K562 (cell line): Measurements from ENCODE around the gene HDHD2.

Source experiments
- ARHGAP35 ChIP-seq: fragments of 450-650 bp; IDR thresholded peaks from 2 replicates; pipeline ENCODE4 v1.6.1; 2018; ENCODE audit not compliant: partially characterized antibody
- CBFB ChIP-seq: sonication (generic); formaldehyde crosslinking; IDR thresholded peaks from 2 replicates; pipeline ENCODE4 v1.4.0; 2020; ENCODE audit warnings: mild to moderate bottlenecking, missing genetic modification reagents
- EZH2 ChIP-seq: IDR thresholded peaks from 2 replicates; pipeline ENCODE4 v1.6.1; 2012; ENCODE audit warnings: low read depth, mild to moderate bottlenecking, inconsistent platforms, low read length, borderline replicate concordance
- FOSL1 ChIP-seq: fragments of 200-800 bp; sonication (Bioruptor generic); conservative IDR thresholded peaks from 2 replicates; pipeline ENCODE4 v1.6.1; 2016; ENCODE audit warnings: missing genetic modification characterization, missing compliant biosample characterization
- NFIC ChIP-seq: fragments of 450-650 bp; IDR thresholded peaks from 2 replicates; pipeline ENCODE4 v1.6.1; 2017; ENCODE audit warnings: mild to moderate bottlenecking, inconsistent platforms
- NR2C1 ChIP-seq, 2 experiments: fragments of 450-650 bp; IDR thresholded peaks; 2 replicates each; pipeline ENCODE4 v1.6.1; 2017; ENCODE audit warnings: mild to moderate bottlenecking in 2 of 2, antibody characterized with exemption in 1 of 2, inconsistent platforms in 1 of 2, missing compliant biosample characterization in 1 of 2, missing genetic modification characterization in 1 of 2
- POLR2AphosphoS5 ChIP-seq: IDR thresholded peaks from 2 replicates; pipeline ENCODE4 v1.6.1; 2011; ENCODE audit warnings: mild to moderate bottlenecking, low read depth, low read length, moderate library complexity; ENCODE audit not compliant: control insufficient read depth, insufficient read depth
- SMAD3 ChIP-seq: fragments of 450-650 bp; formaldehyde crosslinking; conservative IDR thresholded peaks from 2 replicates; pipeline ENCODE4 v1.4.0; 2020; ENCODE audit warnings: mild to moderate bottlenecking
- ZNF165 ChIP-seq: fragments of 250-450 bp; sonication (Bioruptor Pico); IDR thresholded peaks from 2 replicates; pipeline ENCODE4 v1.4.0; 2020; ENCODE audit warnings: borderline replicate concordance
- TF ChIP-seq, protein P1 (sequence below): sonication (generic); formaldehyde crosslinking; IDR thresholded peaks from 2 replicates; pipeline ENCODE4 v1.8.0; 2023; ENCODE audit warnings: missing genetic modification reagents, mild to moderate bottlenecking, borderline replicate concordance
- TF ChIP-seq, protein P2 (sequence below): IDR thresholded peaks from 3 replicates; pipeline ENCODE4 v1.6.1; 2011; ENCODE audit warnings: borderline replicate concordance, mild to moderate bottlenecking; ENCODE audit not compliant: insufficient read length, insufficient read depth
- TF ChIP-seq, protein P3 (sequence below): fragments of 200-600 bp; sonication (generic); IDR thresholded peaks from one replicate; pipeline ENCODE4 v1.6.1; 2012; ENCODE audit warnings: mild to moderate bottlenecking, low read depth, low read length, inconsistent platforms
- TF ChIP-seq, protein P4 (sequence below), 3 experiments: IDR thresholded peaks in 2 of 3; conservative IDR thresholded peaks in 1 of 3; 2 replicates each; pipeline ENCODE4 v1.5.1; 2011 to 2012; ENCODE audit warnings: low read length in 3 of 3, mild to moderate bottlenecking in 3 of 3, control low read depth in 2 of 3, improper control_type of control experiment in 1 of 3, inconsistent platforms in 1 of 3, low read depth in 1 of 3, mixed read lengths in 1 of 3, moderate library complexity in 1 of 3; ENCODE audit not compliant: insufficient read depth in 2 of 3

DNA sequence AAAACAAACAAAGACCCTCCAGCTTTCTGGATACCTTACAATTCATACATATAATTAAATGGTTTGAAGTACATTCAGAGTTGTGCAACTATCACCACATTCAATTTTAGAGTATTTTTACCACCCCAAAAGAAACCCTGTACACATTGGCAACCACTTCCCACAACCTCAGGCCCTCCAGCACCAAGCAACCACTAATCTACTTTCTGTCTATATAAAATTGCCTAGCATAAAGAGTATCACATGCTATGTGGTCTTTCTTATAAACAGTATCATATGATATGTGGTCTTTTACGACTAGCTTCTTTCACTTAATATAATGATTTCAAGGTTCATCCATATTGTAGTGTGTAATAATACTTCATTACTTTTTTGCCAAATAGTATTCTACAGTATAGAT is 18.6 kb upstream of the HDHD2 start:
- TF ChIP-seq, protein P1, sequence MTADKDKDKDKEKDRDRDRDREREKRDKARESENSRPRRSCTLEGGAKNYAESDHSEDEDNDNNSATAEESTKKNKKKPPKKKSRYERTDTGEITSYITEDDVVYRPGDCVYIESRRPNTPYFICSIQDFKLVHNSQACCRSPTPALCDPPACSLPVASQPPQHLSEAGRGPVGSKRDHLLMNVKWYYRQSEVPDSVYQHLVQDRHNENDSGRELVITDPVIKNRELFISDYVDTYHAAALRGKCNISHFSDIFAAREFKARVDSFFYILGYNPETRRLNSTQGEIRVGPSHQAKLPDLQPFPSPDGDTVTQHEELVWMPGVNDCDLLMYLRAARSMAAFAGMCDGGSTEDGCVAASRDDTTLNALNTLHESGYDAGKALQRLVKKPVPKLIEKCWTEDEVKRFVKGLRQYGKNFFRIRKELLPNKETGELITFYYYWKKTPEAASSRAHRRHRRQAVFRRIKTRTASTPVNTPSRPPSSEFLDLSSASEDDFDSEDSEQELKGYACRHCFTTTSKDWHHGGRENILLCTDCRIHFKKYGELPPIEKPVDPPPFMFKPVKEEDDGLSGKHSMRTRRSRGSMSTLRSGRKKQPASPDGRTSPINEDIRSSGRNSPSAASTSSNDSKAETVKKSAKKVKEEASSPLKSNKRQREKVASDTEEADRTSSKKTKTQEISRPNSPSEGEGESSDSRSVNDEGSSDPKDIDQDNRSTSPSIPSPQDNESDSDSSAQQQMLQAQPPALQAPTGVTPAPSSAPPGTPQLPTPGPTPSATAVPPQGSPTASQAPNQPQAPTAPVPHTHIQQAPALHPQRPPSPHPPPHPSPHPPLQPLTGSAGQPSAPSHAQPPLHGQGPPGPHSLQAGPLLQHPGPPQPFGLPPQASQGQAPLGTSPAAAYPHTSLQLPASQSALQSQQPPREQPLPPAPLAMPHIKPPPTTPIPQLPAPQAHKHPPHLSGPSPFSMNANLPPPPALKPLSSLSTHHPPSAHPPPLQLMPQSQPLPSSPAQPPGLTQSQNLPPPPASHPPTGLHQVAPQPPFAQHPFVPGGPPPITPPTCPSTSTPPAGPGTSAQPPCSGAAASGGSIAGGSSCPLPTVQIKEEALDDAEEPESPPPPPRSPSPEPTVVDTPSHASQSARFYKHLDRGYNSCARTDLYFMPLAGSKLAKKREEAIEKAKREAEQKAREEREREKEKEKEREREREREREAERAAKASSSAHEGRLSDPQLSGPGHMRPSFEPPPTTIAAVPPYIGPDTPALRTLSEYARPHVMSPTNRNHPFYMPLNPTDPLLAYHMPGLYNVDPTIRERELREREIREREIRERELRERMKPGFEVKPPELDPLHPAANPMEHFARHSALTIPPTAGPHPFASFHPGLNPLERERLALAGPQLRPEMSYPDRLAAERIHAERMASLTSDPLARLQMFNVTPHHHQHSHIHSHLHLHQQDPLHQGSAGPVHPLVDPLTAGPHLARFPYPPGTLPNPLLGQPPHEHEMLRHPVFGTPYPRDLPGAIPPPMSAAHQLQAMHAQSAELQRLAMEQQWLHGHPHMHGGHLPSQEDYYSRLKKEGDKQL (CRISPR knock-in tag): no peak
- TF ChIP-seq SMAD3 (CRISPR knock-in tag): no peak
- TF ChIP-seq CBFB: no peak
- TF ChIP-seq, protein P2, sequence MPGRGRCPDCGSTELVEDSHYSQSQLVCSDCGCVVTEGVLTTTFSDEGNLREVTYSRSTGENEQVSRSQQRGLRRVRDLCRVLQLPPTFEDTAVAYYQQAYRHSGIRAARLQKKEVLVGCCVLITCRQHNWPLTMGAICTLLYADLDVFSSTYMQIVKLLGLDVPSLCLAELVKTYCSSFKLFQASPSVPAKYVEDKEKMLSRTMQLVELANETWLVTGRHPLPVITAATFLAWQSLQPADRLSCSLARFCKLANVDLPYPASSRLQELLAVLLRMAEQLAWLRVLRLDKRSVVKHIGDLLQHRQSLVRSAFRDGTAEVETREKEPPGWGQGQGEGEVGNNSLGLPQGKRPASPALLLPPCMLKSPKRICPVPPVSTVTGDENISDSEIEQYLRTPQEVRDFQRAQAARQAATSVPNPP: no peak
- TF ChIP-seq, protein P3, sequence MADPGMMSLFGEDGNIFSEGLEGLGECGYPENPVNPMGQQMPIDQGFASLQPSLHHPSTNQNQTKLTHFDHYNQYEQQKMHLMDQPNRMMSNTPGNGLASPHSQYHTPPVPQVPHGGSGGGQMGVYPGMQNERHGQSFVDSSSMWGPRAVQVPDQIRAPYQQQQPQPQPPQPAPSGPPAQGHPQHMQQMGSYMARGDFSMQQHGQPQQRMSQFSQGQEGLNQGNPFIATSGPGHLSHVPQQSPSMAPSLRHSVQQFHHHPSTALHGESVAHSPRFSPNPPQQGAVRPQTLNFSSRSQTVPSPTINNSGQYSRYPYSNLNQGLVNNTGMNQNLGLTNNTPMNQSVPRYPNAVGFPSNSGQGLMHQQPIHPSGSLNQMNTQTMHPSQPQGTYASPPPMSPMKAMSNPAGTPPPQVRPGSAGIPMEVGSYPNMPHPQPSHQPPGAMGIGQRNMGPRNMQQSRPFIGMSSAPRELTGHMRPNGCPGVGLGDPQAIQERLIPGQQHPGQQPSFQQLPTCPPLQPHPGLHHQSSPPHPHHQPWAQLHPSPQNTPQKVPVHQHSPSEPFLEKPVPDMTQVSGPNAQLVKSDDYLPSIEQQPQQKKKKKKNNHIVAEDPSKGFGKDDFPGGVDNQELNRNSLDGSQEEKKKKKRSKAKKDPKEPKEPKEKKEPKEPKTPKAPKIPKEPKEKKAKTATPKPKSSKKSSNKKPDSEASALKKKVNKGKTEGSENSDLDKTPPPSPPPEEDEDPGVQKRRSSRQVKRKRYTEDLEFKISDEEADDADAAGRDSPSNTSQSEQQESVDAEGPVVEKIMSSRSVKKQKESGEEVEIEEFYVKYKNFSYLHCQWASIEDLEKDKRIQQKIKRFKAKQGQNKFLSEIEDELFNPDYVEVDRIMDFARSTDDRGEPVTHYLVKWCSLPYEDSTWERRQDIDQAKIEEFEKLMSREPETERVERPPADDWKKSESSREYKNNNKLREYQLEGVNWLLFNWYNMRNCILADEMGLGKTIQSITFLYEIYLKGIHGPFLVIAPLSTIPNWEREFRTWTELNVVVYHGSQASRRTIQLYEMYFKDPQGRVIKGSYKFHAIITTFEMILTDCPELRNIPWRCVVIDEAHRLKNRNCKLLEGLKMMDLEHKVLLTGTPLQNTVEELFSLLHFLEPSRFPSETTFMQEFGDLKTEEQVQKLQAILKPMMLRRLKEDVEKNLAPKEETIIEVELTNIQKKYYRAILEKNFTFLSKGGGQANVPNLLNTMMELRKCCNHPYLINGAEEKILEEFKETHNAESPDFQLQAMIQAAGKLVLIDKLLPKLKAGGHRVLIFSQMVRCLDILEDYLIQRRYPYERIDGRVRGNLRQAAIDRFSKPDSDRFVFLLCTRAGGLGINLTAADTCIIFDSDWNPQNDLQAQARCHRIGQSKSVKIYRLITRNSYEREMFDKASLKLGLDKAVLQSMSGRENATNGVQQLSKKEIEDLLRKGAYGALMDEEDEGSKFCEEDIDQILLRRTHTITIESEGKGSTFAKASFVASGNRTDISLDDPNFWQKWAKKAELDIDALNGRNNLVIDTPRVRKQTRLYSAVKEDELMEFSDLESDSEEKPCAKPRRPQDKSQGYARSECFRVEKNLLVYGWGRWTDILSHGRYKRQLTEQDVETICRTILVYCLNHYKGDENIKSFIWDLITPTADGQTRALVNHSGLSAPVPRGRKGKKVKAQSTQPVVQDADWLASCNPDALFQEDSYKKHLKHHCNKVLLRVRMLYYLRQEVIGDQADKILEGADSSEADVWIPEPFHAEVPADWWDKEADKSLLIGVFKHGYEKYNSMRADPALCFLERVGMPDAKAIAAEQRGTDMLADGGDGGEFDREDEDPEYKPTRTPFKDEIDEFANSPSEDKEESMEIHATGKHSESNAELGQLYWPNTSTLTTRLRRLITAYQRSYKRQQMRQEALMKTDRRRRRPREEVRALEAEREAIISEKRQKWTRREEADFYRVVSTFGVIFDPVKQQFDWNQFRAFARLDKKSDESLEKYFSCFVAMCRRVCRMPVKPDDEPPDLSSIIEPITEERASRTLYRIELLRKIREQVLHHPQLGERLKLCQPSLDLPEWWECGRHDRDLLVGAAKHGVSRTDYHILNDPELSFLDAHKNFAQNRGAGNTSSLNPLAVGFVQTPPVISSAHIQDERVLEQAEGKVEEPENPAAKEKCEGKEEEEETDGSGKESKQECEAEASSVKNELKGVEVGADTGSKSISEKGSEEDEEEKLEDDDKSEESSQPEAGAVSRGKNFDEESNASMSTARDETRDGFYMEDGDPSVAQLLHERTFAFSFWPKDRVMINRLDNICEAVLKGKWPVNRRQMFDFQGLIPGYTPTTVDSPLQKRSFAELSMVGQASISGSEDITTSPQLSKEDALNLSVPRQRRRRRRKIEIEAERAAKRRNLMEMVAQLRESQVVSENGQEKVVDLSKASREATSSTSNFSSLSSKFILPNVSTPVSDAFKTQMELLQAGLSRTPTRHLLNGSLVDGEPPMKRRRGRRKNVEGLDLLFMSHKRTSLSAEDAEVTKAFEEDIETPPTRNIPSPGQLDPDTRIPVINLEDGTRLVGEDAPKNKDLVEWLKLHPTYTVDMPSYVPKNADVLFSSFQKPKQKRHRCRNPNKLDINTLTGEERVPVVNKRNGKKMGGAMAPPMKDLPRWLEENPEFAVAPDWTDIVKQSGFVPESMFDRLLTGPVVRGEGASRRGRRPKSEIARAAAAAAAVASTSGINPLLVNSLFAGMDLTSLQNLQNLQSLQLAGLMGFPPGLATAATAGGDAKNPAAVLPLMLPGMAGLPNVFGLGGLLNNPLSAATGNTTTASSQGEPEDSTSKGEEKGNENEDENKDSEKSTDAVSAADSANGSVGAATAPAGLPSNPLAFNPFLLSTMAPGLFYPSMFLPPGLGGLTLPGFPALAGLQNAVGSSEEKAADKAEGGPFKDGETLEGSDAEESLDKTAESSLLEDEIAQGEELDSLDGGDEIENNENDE: no peak
- no peak for TF ChIP-seq EZH2
- no peak for TF ChIP-seq POLR2AphosphoS5
- TF ChIP-seq ZNF165: no peak
- no peak for TF ChIP-seq ARHGAP35
- TF ChIP-seq, protein P4, sequence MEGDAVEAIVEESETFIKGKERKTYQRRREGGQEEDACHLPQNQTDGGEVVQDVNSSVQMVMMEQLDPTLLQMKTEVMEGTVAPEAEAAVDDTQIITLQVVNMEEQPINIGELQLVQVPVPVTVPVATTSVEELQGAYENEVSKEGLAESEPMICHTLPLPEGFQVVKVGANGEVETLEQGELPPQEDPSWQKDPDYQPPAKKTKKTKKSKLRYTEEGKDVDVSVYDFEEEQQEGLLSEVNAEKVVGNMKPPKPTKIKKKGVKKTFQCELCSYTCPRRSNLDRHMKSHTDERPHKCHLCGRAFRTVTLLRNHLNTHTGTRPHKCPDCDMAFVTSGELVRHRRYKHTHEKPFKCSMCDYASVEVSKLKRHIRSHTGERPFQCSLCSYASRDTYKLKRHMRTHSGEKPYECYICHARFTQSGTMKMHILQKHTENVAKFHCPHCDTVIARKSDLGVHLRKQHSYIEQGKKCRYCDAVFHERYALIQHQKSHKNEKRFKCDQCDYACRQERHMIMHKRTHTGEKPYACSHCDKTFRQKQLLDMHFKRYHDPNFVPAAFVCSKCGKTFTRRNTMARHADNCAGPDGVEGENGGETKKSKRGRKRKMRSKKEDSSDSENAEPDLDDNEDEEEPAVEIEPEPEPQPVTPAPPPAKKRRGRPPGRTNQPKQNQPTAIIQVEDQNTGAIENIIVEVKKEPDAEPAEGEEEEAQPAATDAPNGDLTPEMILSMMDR (IDR thresholded peaks at IDR 0.05 in 2 of 3, conservative IDR thresholded peaks at IDR 0.05 in 1 of 3; ENCODE audit: insufficient read depth in 2 of 3, low read depth in 1 of 3, low read length in 3 of 3): no peak
- TF ChIP-seq NR2C1 (IDR thresholded peaks at IDR 0.05): no peak
- no peak for TF ChIP-seq NR2C1 (tag; IDR thresholded peaks at IDR 0.05)
- no peak for TF ChIP-seq FOSL1 (tag)
- no peak for TF ChIP-seq NFIC
